ENCODE measurements around the gene SLC22A13. TPM values are rescaled to one million over a fixed set of nuclear protein-coding genes. Genes with fewer than 3 reads are reported as not detected.

SLC22A13 gene
- total and polyA plus RNA-seq, 9 of the 15 experiments (the other 6 are each of a cell fraction or from before 2014, with no cell fraction given): 0.09 to 0.49 (median 0.17) TPM; not detected in 3

GRCh38 chr3:38224357-38224756 is 41.3 kb upstream of the SLC22A13 start:
- ChIA-PET POLR2A (interaction anchor here (0.9 kb wide), 1 partner anchor 16 kb away, joined by 3 read pairs; no protein-coding TSS in a partner anchor), CTCF (ENCODE audit: low intra/inter-chr PET ratio) (no interaction called here)
- FAIRE-seq: no peak
- Histone ChIP-seq H3K36me3 (ENCODE audit: control insufficient read depth, insufficient read depth, low read length) (peaks cover 66% of the 10 kb centered on the region), H3K4me1 (replicated peaks in 1 of 2; ENCODE audit: control insufficient read depth in 2 of 2, insufficient read depth in 2 of 2, low read length in 2 of 2) (peaks cover 4 to 8% of the 10 kb centered on the region in 2 experiments; a peak in 4 of 5 replicates), H3K9me1 (ENCODE audit: control insufficient read depth, insufficient read depth, low read length) (peaks cover 2% of the 10 kb centered on the region), H3K27ac (ENCODE audit: extremely low read depth, low read depth, low read length) (no peak overlapping the region), H4K20me1 (replicated peaks; ENCODE audit: control insufficient read depth, insufficient read depth, low read length) (peaks cover 8% of the 10 kb centered on the region), H3K27me3 (ENCODE audit: control insufficient read depth in 2 of 2, insufficient read depth in 2 of 2, low read length in 2 of 2) (no peaks in the 10 kb centered on the region), H3K9me3 (replicated peaks; ENCODE audit: control insufficient read depth, insufficient read depth, low read depth, low read length) (no peaks in the 10 kb centered on the region), H3K9ac (ENCODE audit: insufficient read depth in 1 of 2, low read depth in 2 of 2, low read length in 2 of 2) (no peak overlapping the region), H3K4me3 (no peak overlapping the region), H3K79me2 (ENCODE audit: control insufficient read depth, insufficient read depth, low read length) (peaks cover 6% of the 10 kb centered on the region; the same call in 1 of the 3 replicates), H3K4me2 (ENCODE audit: insufficient read depth, low read length) (no peak overlapping the region), H2AFZ (ENCODE audit: low read depth, low read length) (no peak overlapping the region)
- no peak for TF ChIP-seq RB1 (IDR thresholded peaks at IDR 0.05; ENCODE audit: low read depth)
- no peak for TF ChIP-seq CTBP1 (IDR thresholded peaks at IDR 0.05; ENCODE audit: borderline replicate concordance)
- no peak for TF ChIP-seq NELFE (IDR thresholded peaks at IDR 0.05; ENCODE audit: insufficient read depth, insufficient read length)
- no peak for TF ChIP-seq CAMTA2 (CRISPR knock-in tag; conservative IDR thresholded peaks at IDR 0.05)
- TF ChIP-seq BCL6 (CRISPR knock-in tag; IDR thresholded peaks at IDR 0.05): no peak
- TF ChIP-seq TFAM (CRISPR knock-in tag; conservative IDR thresholded peaks at IDR 0.05): no peak
- no peak for TF ChIP-seq MTA1 (IDR thresholded peaks at IDR 0.05; ENCODE audit: borderline replicate concordance)
- TF ChIP-seq SOX6 (IDR thresholded peaks at IDR 0.05): no peak
- no peak for TF ChIP-seq BDP1 (IDR thresholded peaks at IDR 0.05; ENCODE audit: insufficient read depth, insufficient read length)
- TF ChIP-seq C11orf30 (IDR thresholded peaks at IDR 0.05; ENCODE audit: low read depth): peak; percentile 89
- peak; percentile 97 for TF ChIP-seq MAFK (IDR thresholded peaks at IDR 0.05; ENCODE audit: low read length)
- peak; percentile 96 for TF ChIP-seq MAFF (IDR thresholded peaks at IDR 0.05; ENCODE audit: low read length)
- no peak for TF ChIP-seq CTCF (IDR thresholded peaks at IDR 0.05 in 2 of 3, conservative IDR thresholded peaks at IDR 0.05 in 1 of 3; ENCODE audit: insufficient read depth in 2 of 3, low read depth in 1 of 3, low read length in 3 of 3)
- TF ChIP-seq ZNF316 (IDR thresholded peaks at IDR 0.05): peak; percentile 97
- TF ChIP-seq MLX (CRISPR knock-in tag; conservative IDR thresholded peaks at IDR 0.05): no peak
- no peak for TF ChIP-seq NBN (IDR thresholded peaks at IDR 0.05; ENCODE audit: low read depth)
- peak; percentile 84 for TF ChIP-seq MAFG (tag; conservative IDR thresholded peaks at IDR 0.05)
- BruUV-seq (replicated peaks): no TSS peak
- WGBS (ENCODE audit: insufficient coverage, low coverage, missing lambda C conversion rate): 93% methylated on average over 4 of the region's 4 CpGs
- in situ Hi-C loops (cut with MboI) (no loop called here), intact Hi-C loops (cut with micrococcal nuclease) (loop anchor here (10.0 kb wide), 1 partner anchor 90 kb away; the partner anchor contains the start of genes ACAA1 and MYD88)
- ATAC-seq: no peak
- DNase-seq (ENCODE audit: extremely low read depth in 1 of 4, low spot score in 3 of 4): no peak

Measured in K562 (cell line).